Upper lobe of left lung (tissue), 6 donors: ENCODE measurements around the gene CREB3L2. TPM values are rescaled to one million over a fixed set of nuclear protein-coding genes. Genes with fewer than 3 reads are reported as not detected.

ENCODE experiments used
- ATAC-seq, 2 donors: fragments of 200-7000 bp; cut with Tn5 transposase; one replicate each; pipeline ENCODE4 v1.9.1; 2022; ENCODE audit warnings: mild to moderate bottlenecking in 2 of 2, moderate library complexity in 2 of 2; ENCODE audit not compliant: low FRiP score in 2 of 2
- DNase-seq, 2 donors: peaks; one replicate each; pipeline ENCODE4 v3.0.0-alpha.2; 2019 to 2020
- H3K27ac ChIP-seq, 4 donors: fragments of 200-600 bp; sonication (generic); one replicate each; pipeline ENCODE4 v1.5.1; 2016 to 2019
- H3K27me3 ChIP-seq, 4 donors: fragments of 200-600 bp; sonication (generic); one replicate each; pipeline ENCODE4 v1.5.1; 2017 to 2019
- H3K36me3 ChIP-seq, 4 donors: fragments of 200-600 bp; sonication (generic); one replicate each; pipeline ENCODE4 v1.5.1; 2016 to 2019
- H3K4me1 ChIP-seq, 4 donors: fragments of 200-600 bp; sonication (generic); one replicate each; pipeline ENCODE4 v1.5.1; 2018 to 2019
- H3K4me3 ChIP-seq, 4 donors: fragments of 200-600 bp; sonication (generic); one replicate each; pipeline ENCODE4 v1.5.1; 2017 to 2019; ENCODE audit warnings: mild to moderate bottlenecking in 2 of 4, moderate library complexity in 1 of 4
- H3K9me3 ChIP-seq, 4 donors: fragments of 200-600 bp; sonication (generic); one replicate each; pipeline ENCODE4 v1.5.1; 2018 to 2019
- EP300 ChIP-seq, 4 donors: sonication (generic); formaldehyde crosslinking; IDR thresholded peaks; one replicate each; pipeline ENCODE4 v1.5.1; 2017; ENCODE audit warnings: antibody characterized with exemption in 4 of 4, control low read depth in 2 of 4
- POLR2A ChIP-seq, 4 donors: fragments of 450-650 bp; IDR thresholded peaks; one replicate each; pipeline ENCODE4 v1.5.1; 2016 to 2017; ENCODE audit warnings: antibody characterized with exemption in 4 of 4, mild to moderate bottlenecking in 2 of 4
- POLR2AphosphoS5 ChIP-seq, 2 donors: sonication (generic); formaldehyde crosslinking; IDR thresholded peaks; one replicate each; pipeline ENCODE4 v1.5.1; 2017; ENCODE audit warnings: antibody characterized with exemption in 2 of 2
- WGBS, 2 donors: methylation state at CpG; one replicate each; pipeline ENCODE4 v1.1.5; 2017 to 2018; 5-methylcytosine and 5-hydroxymethylcytosine counted together
- total RNA-seq, 6 donors: library from RNA; depleted of rRNA in 4 of 6; stranded (reverse); fragments of >200 nt in 4 of 6; gene quantifications; one replicate each; pipeline versions ENCODE4 v1.1.0 to v1.2.1, GENCODE V29; 2016 to 2021
- TF ChIP-seq, protein P1 (sequence below), 6 experiments: fragments of 450-650 bp in 4 of 6; fragments of 200-600 bp in 2 of 6; sonication (generic) in 2 of 6; IDR thresholded peaks; one replicate each; pipeline ENCODE4 v1.5.1; 2016 to 2019; ENCODE audit warnings: antibody characterized with exemption in 6 of 6
- donor health status: DM: no; HTN: no; CAD: no; lungs with moderate emphysema.
- donor health status: DM: no; HTN: yes; CAD: no; lungs with severe emphysema.

The CREB3L2 gene
- total RNA-seq, 6 donors from 2014 or later, result 26.9 to 73.5 (median 34.2) TPM

GRCh38 chr7:137844677-137845425 lies 157.0 kb downstream of the CREB3L2 start:
- TF ChIP-seq, protein P1, sequence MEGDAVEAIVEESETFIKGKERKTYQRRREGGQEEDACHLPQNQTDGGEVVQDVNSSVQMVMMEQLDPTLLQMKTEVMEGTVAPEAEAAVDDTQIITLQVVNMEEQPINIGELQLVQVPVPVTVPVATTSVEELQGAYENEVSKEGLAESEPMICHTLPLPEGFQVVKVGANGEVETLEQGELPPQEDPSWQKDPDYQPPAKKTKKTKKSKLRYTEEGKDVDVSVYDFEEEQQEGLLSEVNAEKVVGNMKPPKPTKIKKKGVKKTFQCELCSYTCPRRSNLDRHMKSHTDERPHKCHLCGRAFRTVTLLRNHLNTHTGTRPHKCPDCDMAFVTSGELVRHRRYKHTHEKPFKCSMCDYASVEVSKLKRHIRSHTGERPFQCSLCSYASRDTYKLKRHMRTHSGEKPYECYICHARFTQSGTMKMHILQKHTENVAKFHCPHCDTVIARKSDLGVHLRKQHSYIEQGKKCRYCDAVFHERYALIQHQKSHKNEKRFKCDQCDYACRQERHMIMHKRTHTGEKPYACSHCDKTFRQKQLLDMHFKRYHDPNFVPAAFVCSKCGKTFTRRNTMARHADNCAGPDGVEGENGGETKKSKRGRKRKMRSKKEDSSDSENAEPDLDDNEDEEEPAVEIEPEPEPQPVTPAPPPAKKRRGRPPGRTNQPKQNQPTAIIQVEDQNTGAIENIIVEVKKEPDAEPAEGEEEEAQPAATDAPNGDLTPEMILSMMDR (IDR thresholded peaks at IDR 0.05), result no peak
- TF ChIP-seq POLR2A (IDR thresholded peaks at IDR 0.05) (no peak), EP300 (IDR thresholded peaks at IDR 0.05) (no peak)
- DNase-seq (no peak), ATAC-seq (no peak)
- H3K27me3 ChIP-seq, result peaks cover 0 to 29% (median 13%) of the 10 kb centered on the region in 4 donors
- no peak overlapping the region for H3K27ac ChIP-seq
- H3K4me1 ChIP-seq, result peaks cover 8 to 17% (median 10%) of the 10 kb centered on the region in 4 donors
- 86 to 89% methylated on average over 8 of the region's 8 CpGs for WGBS, 2 donors
- H3K9me3 ChIP-seq, result no peaks in the 10 kb centered on the region
- H3K36me3 ChIP-seq, result no peaks in the 10 kb centered on the region
- H3K4me3 ChIP-seq, result no peak overlapping the region

DNA sequence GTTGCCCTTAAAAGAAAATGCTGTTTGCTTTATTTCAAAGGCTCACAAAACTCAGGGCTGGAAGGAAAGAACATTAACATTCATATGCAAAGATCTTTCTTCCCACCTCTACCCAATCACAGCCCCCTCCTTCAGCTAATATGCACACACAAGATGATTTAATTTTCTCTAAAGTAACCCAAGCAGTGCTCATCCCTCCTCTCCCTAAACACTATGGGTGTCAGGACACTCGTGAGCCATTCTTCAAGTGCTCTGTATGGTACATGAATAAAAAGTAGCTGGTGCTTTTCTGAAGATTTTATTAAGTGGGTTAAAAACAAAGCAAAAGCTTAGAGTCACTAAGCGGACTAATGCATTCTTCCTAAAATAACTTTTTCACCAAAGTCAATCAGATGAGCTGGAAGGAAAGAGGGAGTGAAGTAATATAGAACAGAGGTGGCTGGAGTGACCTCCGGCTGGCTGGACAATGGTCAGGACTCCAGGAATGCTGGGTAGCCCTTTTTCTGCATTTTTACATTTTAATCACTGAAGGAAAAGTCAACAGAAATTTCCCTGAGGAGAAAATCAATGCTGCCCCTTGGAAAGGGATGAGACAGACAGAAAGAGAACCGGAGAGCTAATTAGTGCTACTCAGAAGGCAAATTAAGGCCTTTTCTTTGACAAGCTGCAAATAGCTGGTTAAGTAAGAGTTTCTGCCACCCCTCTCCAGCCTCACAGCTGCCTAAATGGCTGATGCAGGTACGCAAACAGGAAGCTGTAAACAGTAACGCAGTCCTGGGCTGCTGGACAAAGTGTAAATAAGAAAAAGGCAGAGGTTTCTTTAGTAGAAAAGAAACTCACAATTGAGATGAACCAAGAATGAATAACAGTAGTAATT lies 161.7 kb downstream of the CREB3L2 start:
- TF ChIP-seq POLR2A (IDR thresholded peaks at IDR 0.05) (no peak), EP300 (IDR thresholded peaks at IDR 0.05) (no peak)
- H3K27me3 ChIP-seq, result peaks cover 0 to 6% (median 2%) of the 10 kb centered on the region in 4 donors
- H3K36me3 ChIP-seq, result no peaks in the 10 kb centered on the region
- no peak for DNase-seq
- H3K4me1 ChIP-seq, result no peaks in the 10 kb centered on the region
- H3K4me3 ChIP-seq, result no peak overlapping the region
- ATAC-seq, result no peak
- H3K27ac ChIP-seq, result no peak overlapping the region
- no peaks in the 10 kb centered on the region for H3K9me3 ChIP-seq
- WGBS, 2 donors, result 78 to 84% methylated on average over 6 of the region's 6 CpGs

DNA sequence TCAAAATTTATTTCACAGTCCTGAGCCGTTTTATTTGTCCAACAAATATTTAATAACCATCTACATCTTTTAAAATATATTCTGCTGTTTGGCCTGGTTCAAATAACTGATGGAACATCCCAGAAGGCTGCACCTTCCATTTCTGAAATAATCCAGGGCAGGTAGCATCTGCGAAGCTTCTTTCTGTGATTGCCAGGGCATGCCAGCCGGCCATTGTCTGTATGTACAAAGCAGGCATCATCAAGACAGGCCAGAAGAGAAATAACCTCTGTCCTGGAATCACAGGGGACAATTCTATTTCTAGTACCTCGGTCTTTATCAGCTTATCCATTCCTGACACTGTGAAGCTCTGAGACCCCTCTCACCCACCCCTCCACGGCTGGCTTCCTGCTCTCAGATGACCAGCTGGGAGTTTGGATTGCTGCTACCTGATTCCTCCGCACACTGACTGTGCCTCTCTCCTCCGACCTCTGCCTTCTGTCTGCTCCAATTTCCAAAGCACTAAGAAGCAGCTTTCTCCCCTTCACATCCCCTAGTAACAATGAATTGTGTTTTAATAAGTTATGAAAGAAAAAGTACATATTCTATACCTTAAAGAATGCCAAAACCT lies 163.1 kb downstream of the CREB3L2 start:
- ATAC-seq, result no peak
- TF ChIP-seq, protein P1 (IDR thresholded peaks at IDR 0.05), result no peak
- no peak for TF ChIP-seq POLR2A (IDR thresholded peaks at IDR 0.05)
- no peak for TF ChIP-seq POLR2AphosphoS5 (IDR thresholded peaks at IDR 0.05)
- no peak for TF ChIP-seq EP300 (IDR thresholded peaks at IDR 0.05)
- no peaks in the 10 kb centered on the region for H3K4me1 ChIP-seq
- H3K27ac ChIP-seq, result no peak overlapping the region
- no peaks in the 10 kb centered on the region for H3K36me3 ChIP-seq
- 78 to 82% methylated on average over 7 of the region's 7 CpGs for WGBS, 2 donors
- H3K9me3 ChIP-seq, result no peaks in the 10 kb centered on the region
- no peaks in the 10 kb centered on the region for H3K27me3 ChIP-seq
- DNase-seq, result no peak
- H3K4me3 ChIP-seq, result no peak overlapping the region

- Histone ChIP-seq H3K27me3 (no peaks in the 10 kb centered on the region), H3K36me3 (no peaks in the 10 kb centered on the region), H3K27ac (no peak overlapping the region), H3K9me3 (peaks cover 2 to 19% (median 14%) of the 10 kb centered on the region in 4 donors), H3K4me3 (no peak overlapping the region), H3K4me1 (no peaks in the 10 kb centered on the region)
- DNase-seq (no peak), ATAC-seq (no peak)
- 87 to 89% methylated on average over 1 of the region's 1 CpG for WGBS, 2 donors
- TF ChIP-seq EP300 (IDR thresholded peaks at IDR 0.05) (no peak), POLR2AphosphoS5 (IDR thresholded peaks at IDR 0.05) (no peak), POLR2A (IDR thresholded peaks at IDR 0.05) (no peak)
- TF ChIP-seq, protein P1 (IDR thresholded peaks at IDR 0.05), result no peak
These were observed 165.3 kb downstream of the CREB3L2 start for GRCh38 chr7:137836541-137836940.

DNA sequence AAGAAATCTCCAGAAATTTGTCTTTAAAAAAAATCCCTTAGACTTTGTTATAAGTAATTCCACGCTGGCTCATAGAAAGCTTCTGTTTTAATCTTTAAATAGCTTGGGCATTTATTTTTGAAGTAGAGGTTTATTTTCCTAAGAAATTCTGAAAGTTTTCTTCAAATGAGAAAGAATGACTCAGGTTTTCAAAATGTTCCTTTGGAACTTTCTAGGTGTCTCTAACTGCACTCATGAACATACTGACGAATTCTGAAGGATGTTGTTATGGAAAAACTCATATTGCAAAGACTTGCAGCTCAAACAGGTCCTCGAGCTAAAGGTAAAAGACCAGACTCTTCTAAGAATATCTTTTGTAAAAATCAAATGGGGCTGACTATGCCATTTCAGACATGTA lies 165.8 kb downstream of the CREB3L2 start:
- no peak for ATAC-seq
- no peak overlapping the region for H3K4me3 ChIP-seq
- no peaks in the 10 kb centered on the region for H3K4me1 ChIP-seq
- DNase-seq, result no peak
- H3K27ac ChIP-seq, result no peak overlapping the region
- H3K9me3 ChIP-seq, result peaks cover 2 to 19% (median 14%) of the 10 kb centered on the region in 4 donors
- TF ChIP-seq POLR2AphosphoS5 (IDR thresholded peaks at IDR 0.05) (no peak), POLR2A (IDR thresholded peaks at IDR 0.05) (no peak), EP300 (IDR thresholded peaks at IDR 0.05) (no peak)
- TF ChIP-seq, protein P1 (IDR thresholded peaks at IDR 0.05), result no peak
- 87 to 90% methylated on average over 3 of the region's 3 CpGs for WGBS, 2 donors
- no peaks in the 10 kb centered on the region for H3K27me3 ChIP-seq
- H3K36me3 ChIP-seq, result no peaks in the 10 kb centered on the region
